ENCODE measurements around the gene PCBP2.

DNA sequence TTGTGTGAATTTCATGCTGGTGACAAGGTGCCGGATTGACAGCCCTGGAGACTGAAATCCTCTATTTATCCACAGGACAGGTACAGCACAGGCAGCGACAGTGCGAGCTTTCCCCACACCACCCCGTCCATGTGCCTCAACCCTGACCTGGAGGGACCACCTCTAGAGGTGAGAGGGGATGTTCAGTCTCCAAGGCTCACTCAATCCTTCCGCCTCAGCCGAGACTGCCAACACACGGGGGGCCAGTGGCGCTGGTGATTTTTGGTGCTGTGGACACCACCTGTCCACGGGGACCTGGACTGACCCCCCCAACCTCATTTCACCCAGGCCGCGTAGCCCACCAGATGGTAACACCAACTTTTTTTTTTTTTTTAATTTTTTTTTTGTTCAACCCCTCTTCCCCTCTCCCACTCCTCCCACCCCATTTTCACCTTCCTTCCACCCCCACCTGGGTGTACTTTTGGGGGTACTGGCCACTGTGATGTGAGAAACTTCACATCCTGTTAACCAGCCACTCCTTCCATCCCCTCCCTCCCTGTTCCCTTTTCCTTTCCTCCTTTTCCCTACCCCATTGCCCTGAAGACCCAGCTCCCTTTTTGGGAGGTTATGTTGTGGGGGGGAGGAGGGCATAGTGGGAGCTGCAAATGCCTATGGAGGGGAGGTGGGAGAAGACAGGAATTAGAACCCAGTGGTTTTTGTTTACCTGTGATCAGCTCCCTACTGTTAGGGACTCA lies 12.9 kb downstream of the PCBP2 start:
- TF ChIP-seq POLR2A (IDR thresholded peaks at IDR 0.05), result no peak
- TF ChIP-seq, protein P1, sequence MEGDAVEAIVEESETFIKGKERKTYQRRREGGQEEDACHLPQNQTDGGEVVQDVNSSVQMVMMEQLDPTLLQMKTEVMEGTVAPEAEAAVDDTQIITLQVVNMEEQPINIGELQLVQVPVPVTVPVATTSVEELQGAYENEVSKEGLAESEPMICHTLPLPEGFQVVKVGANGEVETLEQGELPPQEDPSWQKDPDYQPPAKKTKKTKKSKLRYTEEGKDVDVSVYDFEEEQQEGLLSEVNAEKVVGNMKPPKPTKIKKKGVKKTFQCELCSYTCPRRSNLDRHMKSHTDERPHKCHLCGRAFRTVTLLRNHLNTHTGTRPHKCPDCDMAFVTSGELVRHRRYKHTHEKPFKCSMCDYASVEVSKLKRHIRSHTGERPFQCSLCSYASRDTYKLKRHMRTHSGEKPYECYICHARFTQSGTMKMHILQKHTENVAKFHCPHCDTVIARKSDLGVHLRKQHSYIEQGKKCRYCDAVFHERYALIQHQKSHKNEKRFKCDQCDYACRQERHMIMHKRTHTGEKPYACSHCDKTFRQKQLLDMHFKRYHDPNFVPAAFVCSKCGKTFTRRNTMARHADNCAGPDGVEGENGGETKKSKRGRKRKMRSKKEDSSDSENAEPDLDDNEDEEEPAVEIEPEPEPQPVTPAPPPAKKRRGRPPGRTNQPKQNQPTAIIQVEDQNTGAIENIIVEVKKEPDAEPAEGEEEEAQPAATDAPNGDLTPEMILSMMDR (IDR thresholded peaks at IDR 0.05), result no peak
- TF ChIP-seq EP300 (IDR thresholded peaks at IDR 0.05), result no peak

All from tibial nerve (tissue), 4 donors.